GM19328 (cell line): ENCODE measurements around the gene CUBN.

Source experiments
- ATAC-seq: cut with Tn5 transposase; IDR thresholded peaks from one replicate; pipeline ENCODE4 v1.9.1; 2021; ENCODE audit warnings: mild to moderate bottlenecking, moderate library complexity; ENCODE audit not compliant: unreplicated experiment

CUBN gene

GRCh38 chr10:17109475-17110207 lies 20.0 kb downstream of the CUBN start:
- ATAC-seq, result no peak

GRCh38 chr10:17109046-17109445 lies 20.6 kb downstream of the CUBN start:
- no peak for ATAC-seq

- ATAC-seq, result no peak
Measured at GRCh38 chr10:17106991-17107390, 22.6 kb downstream of the CUBN start.

- ATAC-seq, result no peak
Measured at GRCh38 chr10:17101910-17102266, 27.7 kb downstream of the CUBN start.

- ATAC-seq, result no peak
Measured at GRCh38 chr10:17101257-17101909, 28.2 kb downstream of the CUBN start.

GRCh38 chr10:17100586-17100985 lies 29.0 kb downstream of the CUBN start:
- ATAC-seq, result no peak

- ATAC-seq, result no peak
Measured at GRCh38 chr10:17098012-17098411, 31.6 kb downstream of the CUBN start.

- no peak for ATAC-seq
Measured at GRCh38 chr10:17094844-17095243, 34.8 kb downstream of the CUBN start.

GRCh38 chr10:17092986-17093803 lies 36.4 kb downstream of the CUBN start:
- no peak for ATAC-seq

- ATAC-seq, result no peak
Measured at GRCh38 chr10:17092216-17092944, 37.2 kb downstream of the CUBN start.

- no peak for ATAC-seq
Measured at GRCh38 chr10:17088118-17088806, 41.3 kb downstream of the CUBN start.

GRCh38 chr10:17086865-17087367 lies 42.7 kb downstream of the CUBN start:
- no peak for ATAC-seq

- ATAC-seq, result no peak
Measured at GRCh38 chr10:17085011-17085725, 44.4 kb downstream of the CUBN start.

GRCh38 chr10:17084258-17084657 lies 45.4 kb downstream of the CUBN start:
- no peak for ATAC-seq

GRCh38 chr10:17081431-17081830 lies 48.2 kb downstream of the CUBN start:
- ATAC-seq, result no peak

GRCh38 chr10:17077890-17078289 lies 51.7 kb downstream of the CUBN start:
- ATAC-seq, result no peak

- no peak for ATAC-seq
Measured at GRCh38 chr10:17077346-17077781, 52.2 kb downstream of the CUBN start.

GRCh38 chr10:17076626-17077345 lies 52.8 kb downstream of the CUBN start:
- ATAC-seq, result no peak
